Liver (tissue), 9 donors: Measurements from ENCODE around the gene OPHN1. TPM values are rescaled to one million over a fixed set of nuclear protein-coding genes. Genes with fewer than 3 reads are reported as not detected.

Experiments used
- DNase-seq: peaks from one replicate; pipeline ENCODE4 v3.0.0-alpha.2; 2017; ENCODE audit warnings: low spot score
- H3K27ac ChIP-seq, 2 donors: one replicate each; pipeline ENCODE4 v1.7.0; 2013; ENCODE audit warnings: inconsistent platforms in 2 of 2, low read length in 2 of 2, control low read depth in 1 of 2, low read depth in 1 of 2, mild to moderate bottlenecking in 1 of 2
- H3K27me3 ChIP-seq, 4 donors: one replicate each; pipeline versions ENCODE4 v1.6.1 to v1.7.0; 2013; ENCODE audit warnings: low read length in 3 of 4, inconsistent platforms in 1 of 4, mild to moderate bottlenecking in 1 of 4, moderate library complexity in 1 of 4; ENCODE audit not compliant: control insufficient read depth in 4 of 4, insufficient read depth in 4 of 4
- H3K36me3 ChIP-seq, 4 donors: one replicate each; pipeline versions ENCODE4 v1.6.1 to v1.7.0; 2013; ENCODE audit warnings: low read length in 3 of 4, mild to moderate bottlenecking in 3 of 4, low read depth in 1 of 4, moderate library complexity in 1 of 4; ENCODE audit not compliant: control insufficient read depth in 4 of 4, insufficient read depth in 3 of 4
- H3K4me1 ChIP-seq, 4 donors: one replicate each; pipeline versions ENCODE4 v1.6.1 to v1.7.0; 2013; ENCODE audit warnings: low read length in 3 of 4, mild to moderate bottlenecking in 3 of 4, moderate library complexity in 1 of 4; ENCODE audit not compliant: control insufficient read depth in 4 of 4, insufficient read depth in 4 of 4
- H3K4me3 ChIP-seq, 3 donors: one replicate each; pipeline versions ENCODE4 v1.6.1 to v1.7.0; 2013; ENCODE audit warnings: low read length in 3 of 3, control low read depth in 1 of 3, low read depth in 1 of 3, mild to moderate bottlenecking in 1 of 3
- H3K9ac ChIP-seq, 2 donors: one replicate each; pipeline ENCODE4 v1.7.0; 2013; ENCODE audit warnings: low read length in 2 of 2, mild to moderate bottlenecking in 2 of 2, moderate library complexity in 2 of 2, control low read depth in 1 of 2, low read depth in 1 of 2
- H3K9me3 ChIP-seq, 4 donors: one replicate each; pipeline versions ENCODE4 v1.6.1 to v1.7.0; 2013; ENCODE audit warnings: low read length in 3 of 4; ENCODE audit not compliant: control insufficient read depth in 4 of 4
- EGR1 ChIP-seq, 2 donors: IDR thresholded peaks; 2 replicates each; pipeline ENCODE4 v1.6.1; 2016 to 2018; ENCODE audit warnings: antibody characterized with exemption in 2 of 2, low read depth in 2 of 2
- FOXA1 ChIP-seq: IDR thresholded peaks from 2 replicates; pipeline ENCODE4 v1.6.1; 2016; ENCODE audit warnings: antibody characterized with exemption
- FOXA2 ChIP-seq: IDR thresholded peaks from 2 replicates; pipeline ENCODE4 v1.6.1; 2016; ENCODE audit warnings: antibody characterized with exemption
- GABPA ChIP-seq, 2 donors: IDR thresholded peaks in 1 of 2; conservative IDR thresholded peaks in 1 of 2; 2 replicates each; pipeline ENCODE4 v1.6.1; 2016; ENCODE audit warnings: antibody characterized with exemption in 2 of 2, mild to moderate bottlenecking in 1 of 2, moderate library complexity in 1 of 2
- HNF4A ChIP-seq, 2 donors: conservative IDR thresholded peaks; 2 replicates each; pipeline ENCODE4 v1.6.1; 2016; ENCODE audit warnings: antibody characterized with exemption in 2 of 2, mild to moderate bottlenecking in 2 of 2
- JUND ChIP-seq, 2 donors: IDR thresholded peaks; 2 replicates each; pipeline ENCODE4 v1.6.1; 2016; ENCODE audit warnings: antibody characterized with exemption in 2 of 2
- REST ChIP-seq: IDR thresholded peaks from 2 replicates; pipeline ENCODE4 v1.6.1; 2016; ENCODE audit warnings: antibody characterized with exemption, mild to moderate bottlenecking
- RXRA ChIP-seq, 2 donors: IDR thresholded peaks; 2 replicates each; pipeline ENCODE4 v1.6.1; 2017 to 2018; ENCODE audit warnings: antibody characterized with exemption in 2 of 2, mild to moderate bottlenecking in 1 of 2
- SP1 ChIP-seq: IDR thresholded peaks from 2 replicates; pipeline ENCODE4 v1.6.1; 2018; ENCODE audit warnings: antibody characterized with exemption, mild to moderate bottlenecking
- TAF1 ChIP-seq: conservative IDR thresholded peaks from 2 replicates; pipeline ENCODE4 v1.6.1; 2016; ENCODE audit warnings: antibody characterized with exemption, mild to moderate bottlenecking
- YY1 ChIP-seq: IDR thresholded peaks from 2 replicates; pipeline ENCODE4 v1.6.1; 2016; ENCODE audit warnings: antibody characterized with exemption, mild to moderate bottlenecking
- ZBTB33 ChIP-seq: IDR thresholded peaks from 2 replicates; pipeline ENCODE4 v1.6.1; 2016; ENCODE audit warnings: antibody characterized with exemption
- WGBS: extraction: QIAGEN DNeasy Blood & Tissue Kit; methylation state at CpG from one replicate; pipeline ENCODE4 v1.1.7; 2013; 5-methylcytosine and 5-hydroxymethylcytosine counted together
- polyA plus RNA-seq, 2 donors: library from polyadenylated mRNA; stranded (reverse) in 1 of 2; unstranded in 1 of 2; fragments of 200-250 nt in 1 of 2; fragments of >200 nt in 1 of 2; fragmentation: Nextera tagmentation in 1 of 2; extraction: Ambion mirVana in 1 of 2; gene quantifications; one replicate each; pipeline versions ENCODE4 v1.2.1 to v1.2.3, GENCODE V29; 2013 to 2015
- total RNA-seq, 2 donors: library from RNA; depleted of rRNA; stranded (reverse); fragments of >200 nt; gene quantifications; one replicate each; pipeline ENCODE4 v1.2.3, GENCODE V29; 2014
- TF ChIP-seq, protein P1 (sequence below): fragments of 150-350 bp; IDR thresholded peaks from 2 replicates; pipeline ENCODE4 v1.5.1; 2017; ENCODE audit warnings: improper control_type of control experiment, low read depth, low read length; ENCODE audit not compliant: missing input control
- donor health status: healthy.
- donor health status: healthy.
- donor health status: healthy.
- donor health status: healthy.
- donor health status: healthy.

The OPHN1 gene
- total and polyA plus RNA-seq, 4 donors, result 0.17 to 1.2 (median 0.60) TPM

- TF ChIP-seq, protein P1, sequence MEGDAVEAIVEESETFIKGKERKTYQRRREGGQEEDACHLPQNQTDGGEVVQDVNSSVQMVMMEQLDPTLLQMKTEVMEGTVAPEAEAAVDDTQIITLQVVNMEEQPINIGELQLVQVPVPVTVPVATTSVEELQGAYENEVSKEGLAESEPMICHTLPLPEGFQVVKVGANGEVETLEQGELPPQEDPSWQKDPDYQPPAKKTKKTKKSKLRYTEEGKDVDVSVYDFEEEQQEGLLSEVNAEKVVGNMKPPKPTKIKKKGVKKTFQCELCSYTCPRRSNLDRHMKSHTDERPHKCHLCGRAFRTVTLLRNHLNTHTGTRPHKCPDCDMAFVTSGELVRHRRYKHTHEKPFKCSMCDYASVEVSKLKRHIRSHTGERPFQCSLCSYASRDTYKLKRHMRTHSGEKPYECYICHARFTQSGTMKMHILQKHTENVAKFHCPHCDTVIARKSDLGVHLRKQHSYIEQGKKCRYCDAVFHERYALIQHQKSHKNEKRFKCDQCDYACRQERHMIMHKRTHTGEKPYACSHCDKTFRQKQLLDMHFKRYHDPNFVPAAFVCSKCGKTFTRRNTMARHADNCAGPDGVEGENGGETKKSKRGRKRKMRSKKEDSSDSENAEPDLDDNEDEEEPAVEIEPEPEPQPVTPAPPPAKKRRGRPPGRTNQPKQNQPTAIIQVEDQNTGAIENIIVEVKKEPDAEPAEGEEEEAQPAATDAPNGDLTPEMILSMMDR, result no peak
Measured at GRCh38 chrX:68204521-68205038, 228.7 kb downstream of the OPHN1 start (continued).

GRCh38 chrX:68203646-68204045 lies 229.6 kb downstream of the OPHN1 start:
- 89% methylated on average over 2 of the region's 2 CpGs for WGBS
- DNase-seq, result no peak
- Histone ChIP-seq H3K4me1 (no peaks in the 10 kb centered on the region), H3K9me3 (no peaks in the 10 kb centered on the region), H3K27ac (no peak overlapping the region), H3K27me3 (no peaks in the 10 kb centered on the region), H3K9ac (no peak overlapping the region), H3K4me3 (no peak overlapping the region), H3K36me3 (no peaks in the 10 kb centered on the region)
- TF ChIP-seq SP1 (no peak), ZBTB33 (no peak), REST (no peak), RXRA (IDR thresholded peaks at IDR 0.05) (no peak), YY1 (no peak), FOXA1 (no peak), FOXA2 (no peak), TAF1 (no peak), GABPA (IDR thresholded peaks at IDR 0.05 in 1 of 2, conservative IDR thresholded peaks at IDR 0.05 in 1 of 2) (no peak), HNF4A (conservative IDR thresholded peaks at IDR 0.05) (no peak), JUND (IDR thresholded peaks at IDR 0.05) (no peak), EGR1 (IDR thresholded peaks at IDR 0.05; ENCODE audit: low read depth in 2 of 2) (no peak)
- TF ChIP-seq, protein P1, result no peak
